Measurements from ENCODE around the gene LYG2.
"Not testable (repeated sequence)": the region's sequence is repeated elsewhere in the genome, so short reads cannot be mapped to it uniquely, and the experiment has no call there.

Gene LYG2, protein sequence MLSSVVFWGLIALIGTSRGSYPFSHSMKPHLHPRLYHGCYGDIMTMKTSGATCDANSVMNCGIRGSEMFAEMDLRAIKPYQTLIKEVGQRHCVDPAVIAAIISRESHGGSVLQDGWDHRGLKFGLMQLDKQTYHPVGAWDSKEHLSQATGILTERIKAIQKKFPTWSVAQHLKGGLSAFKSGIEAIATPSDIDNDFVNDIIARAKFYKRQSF

DNA sequence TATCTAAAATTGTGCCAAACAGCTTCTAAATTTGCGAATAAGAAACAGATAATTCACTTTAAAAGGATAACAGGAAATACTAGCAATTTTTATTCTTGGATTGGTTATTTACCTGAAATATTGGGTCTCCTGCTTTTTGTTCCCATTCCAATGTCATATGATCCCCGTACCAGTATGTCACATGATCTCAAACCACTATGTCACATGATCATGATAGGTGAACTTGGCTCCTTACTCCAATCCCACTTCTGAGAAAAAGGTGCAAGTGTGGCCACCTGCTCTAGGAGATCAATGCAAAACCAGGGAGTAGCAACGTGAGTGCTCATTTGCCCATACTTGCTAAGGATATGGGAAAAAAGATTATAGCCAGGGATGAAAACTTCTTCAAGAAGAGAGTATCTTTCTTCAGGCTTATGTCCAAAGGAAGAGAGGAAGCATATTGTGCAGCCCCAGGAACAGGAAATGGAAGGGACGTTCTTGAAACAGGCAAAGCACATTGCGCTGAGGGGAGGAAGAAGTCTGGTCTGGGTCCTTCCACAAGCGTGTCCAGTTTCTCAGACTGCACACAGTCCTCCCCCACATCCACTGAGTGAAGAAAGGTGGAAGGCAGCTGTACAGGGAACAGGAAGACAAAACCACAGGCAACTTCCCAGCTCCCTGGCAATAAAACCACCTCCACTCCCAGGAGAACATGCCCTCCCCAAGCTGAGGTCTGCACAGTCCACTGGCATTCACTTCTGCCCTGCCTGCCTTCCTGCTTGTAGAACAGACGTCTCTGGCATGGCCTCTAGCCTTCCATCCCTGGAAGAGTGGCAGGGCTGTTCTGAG, at the start of gene LYG2:
LYG2 (minus strand) TSS at position 176 of the 828 bp plus-strand sequence. CDS start 1,406 bp downstream, outside the sequence.
- TF ChIP-seq SUZ12 (IDR thresholded peaks at IDR 0.05; ENCODE audit: extremely low read depth, insufficient read depth, insufficient read length): no peak
- TF ChIP-seq ZNF274 (IDR thresholded peaks at IDR 0.05; ENCODE audit: low read depth, low read length): no peak
- H3K27me3 ChIP-seq (ENCODE audit: insufficient read depth, insufficient read length): no peaks in the 10 kb centered on the region
- DNase-seq (ENCODE audit: low read depth, low spot score): no peak

DNA sequence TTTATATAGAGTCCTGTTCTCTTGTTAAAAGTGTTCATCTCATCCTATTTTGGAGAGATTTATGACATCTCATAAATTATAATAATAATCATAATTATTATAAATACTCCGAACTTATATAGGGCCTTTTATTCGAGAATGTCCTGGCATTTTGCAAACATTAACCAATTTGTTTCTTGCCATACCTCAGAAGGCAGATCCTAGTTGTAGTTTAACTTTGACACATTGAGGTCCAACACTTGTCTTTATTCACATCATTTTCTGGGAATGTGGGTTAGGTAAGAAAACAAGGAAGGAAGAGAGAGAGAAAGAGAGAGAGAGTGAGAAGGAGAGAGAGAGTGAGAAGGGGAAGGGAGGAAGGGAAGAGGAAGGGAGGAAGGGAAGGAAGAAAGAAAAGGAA, 45.6 kb upstream of the LYG2 start, which contains the start of gene LYG1:
LYG1 (minus strand) TSS at position 101 of the 400 bp plus-strand sequence. CDS start 5,527 bp downstream, outside the sequence.
- H3K27me3 ChIP-seq (ENCODE audit: insufficient read depth, insufficient read length); DNase-seq (ENCODE audit: low read depth, low spot score); H3K4me1 ChIP-seq (ENCODE audit: insufficient read depth, insufficient read length); H3K9ac ChIP-seq (ENCODE audit: insufficient read length, low read depth); H3K4me3 ChIP-seq (ENCODE audit: insufficient read length, low read depth); H3K9me3 ChIP-seq (ENCODE audit: insufficient read depth, low read length): not testable (repeated sequence)
- H3K36me3 ChIP-seq (ENCODE audit: insufficient read depth, insufficient read length, low read length): peaks cover 19% of the 10 kb centered on the region

More for the DNA sequence above, at the start of gene LYG2:
- H3K36me3 ChIP-seq (ENCODE audit: insufficient read depth, insufficient read length, low read length): no peaks in the 10 kb centered on the region
- H3K9me3 ChIP-seq (ENCODE audit: insufficient read depth, low read length): no peaks in the 10 kb centered on the region; the same call in 1 of the 2 replicates
- H3K9ac ChIP-seq (ENCODE audit: insufficient read length, low read depth): no peak within 1 kb of the TSS
- no peak within 1 kb of the TSS for H3K4me3 ChIP-seq (ENCODE audit: insufficient read length, low read depth)
- H3K4me1 ChIP-seq (ENCODE audit: insufficient read depth, insufficient read length): no peaks in the 10 kb centered on the region

DNA sequence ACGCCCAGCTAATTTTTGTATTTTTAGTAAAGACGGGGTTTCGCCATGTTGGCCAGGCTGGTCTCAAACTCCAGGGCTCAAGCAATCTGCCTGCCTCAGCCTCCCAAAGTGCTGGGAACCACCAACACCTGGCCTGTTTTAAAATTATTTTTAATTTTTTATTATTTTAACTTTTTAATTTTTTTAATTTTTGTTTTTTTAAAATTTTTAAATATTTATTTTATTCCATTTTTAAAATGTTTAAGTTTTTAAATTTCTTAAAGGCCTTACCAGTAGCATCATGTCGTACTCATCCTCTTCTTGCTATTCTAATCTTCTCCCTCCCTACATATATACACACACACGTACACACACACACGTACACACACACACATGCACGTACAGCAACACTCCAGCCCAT, 44.1 kb upstream of the LYG2 start:
- TF ChIP-seq ZNF274 (IDR thresholded peaks at IDR 0.05; ENCODE audit: low read depth, low read length) (no peak), YY1 (IDR thresholded peaks at IDR 0.05; ENCODE audit: insufficient read depth, insufficient read length) (no peak), SUZ12 (IDR thresholded peaks at IDR 0.05; ENCODE audit: extremely low read depth, insufficient read depth, insufficient read length) (no peak)
- Histone ChIP-seq H3K4me3 (ENCODE audit: insufficient read length, low read depth) (no peak overlapping the region), H3K9me3 (ENCODE audit: insufficient read depth, low read length) (peaks cover 4% of the 10 kb centered on the region; the same call in 1 of the 2 replicates), H3K36me3 (ENCODE audit: insufficient read depth, insufficient read length, low read length) (peaks cover 18% of the 10 kb centered on the region), H3K4me1 (ENCODE audit: insufficient read depth, insufficient read length) (no peaks in the 10 kb centered on the region), H3K9ac (ENCODE audit: insufficient read length, low read depth) (no peak overlapping the region), H3K27me3 (ENCODE audit: insufficient read depth, insufficient read length) (no peaks in the 10 kb centered on the region)
- no peak for DNase-seq (ENCODE audit: low read depth, low spot score)

DNA sequence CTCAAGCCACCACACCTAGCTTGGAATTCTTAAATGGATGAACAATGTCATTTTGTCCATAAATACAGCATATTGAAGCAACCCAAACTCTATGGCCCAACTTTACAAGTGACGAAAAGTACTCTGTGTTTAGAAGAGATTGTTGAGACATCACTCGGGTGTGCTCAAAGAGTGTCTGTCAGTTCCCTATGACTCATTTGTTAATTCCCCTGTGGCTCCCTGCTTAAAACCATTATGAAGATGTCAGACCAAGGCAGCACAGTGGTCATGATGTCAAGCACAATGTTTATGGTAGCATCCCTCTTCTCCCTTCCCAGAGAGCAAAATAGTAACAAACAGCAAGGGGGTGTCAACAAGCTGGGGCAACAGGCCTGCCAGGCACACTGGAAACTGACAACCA, 42.5 kb upstream of the LYG2 start:
- peaks cover 9% of the 10 kb centered on the region for H3K36me3 ChIP-seq (ENCODE audit: insufficient read depth, insufficient read length, low read length)
- H3K4me3 ChIP-seq (ENCODE audit: insufficient read length, low read depth): no peak overlapping the region
- TF ChIP-seq YY1 (IDR thresholded peaks at IDR 0.05; ENCODE audit: insufficient read depth, insufficient read length) (no peak), ZNF274 (IDR thresholded peaks at IDR 0.05; ENCODE audit: low read depth, low read length) (no peak), SUZ12 (IDR thresholded peaks at IDR 0.05; ENCODE audit: extremely low read depth, insufficient read depth, insufficient read length) (no peak)
- DNase-seq (ENCODE audit: low read depth, low spot score): no peak
- peaks cover 4% of the 10 kb centered on the region; the same call in 1 of the 2 replicates for H3K9me3 ChIP-seq (ENCODE audit: insufficient read depth, low read length)
- no peak overlapping the region for H3K9ac ChIP-seq (ENCODE audit: insufficient read length, low read depth)
- H3K4me1 ChIP-seq (ENCODE audit: insufficient read depth, insufficient read length): no peaks in the 10 kb centered on the region
- H3K27me3 ChIP-seq (ENCODE audit: insufficient read depth, insufficient read length): no peaks in the 10 kb centered on the region

DNA sequence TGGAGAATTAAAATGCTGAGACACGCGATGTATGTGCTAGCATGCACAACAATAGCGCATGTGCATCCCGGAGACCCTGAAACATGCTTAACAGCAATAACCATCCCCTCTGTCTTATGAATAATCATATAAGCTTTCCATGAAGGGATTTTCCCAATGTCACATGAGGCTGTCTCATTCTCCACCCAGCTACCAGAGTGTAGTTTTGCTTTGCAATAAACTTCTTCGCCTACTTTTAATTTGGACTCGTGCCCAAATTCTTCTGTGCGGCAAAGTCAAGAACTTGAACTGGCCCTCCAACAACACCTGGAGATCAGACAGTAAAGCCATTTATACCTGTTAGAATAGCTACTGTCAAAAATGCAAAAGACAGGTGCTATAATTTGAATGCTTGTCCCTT, 30.1 kb upstream of the LYG2 start:
- no peak for DNase-seq (ENCODE audit: low read depth, low spot score)
- no peak for TF ChIP-seq YY1 (IDR thresholded peaks at IDR 0.05; ENCODE audit: insufficient read depth, insufficient read length)

DNA sequence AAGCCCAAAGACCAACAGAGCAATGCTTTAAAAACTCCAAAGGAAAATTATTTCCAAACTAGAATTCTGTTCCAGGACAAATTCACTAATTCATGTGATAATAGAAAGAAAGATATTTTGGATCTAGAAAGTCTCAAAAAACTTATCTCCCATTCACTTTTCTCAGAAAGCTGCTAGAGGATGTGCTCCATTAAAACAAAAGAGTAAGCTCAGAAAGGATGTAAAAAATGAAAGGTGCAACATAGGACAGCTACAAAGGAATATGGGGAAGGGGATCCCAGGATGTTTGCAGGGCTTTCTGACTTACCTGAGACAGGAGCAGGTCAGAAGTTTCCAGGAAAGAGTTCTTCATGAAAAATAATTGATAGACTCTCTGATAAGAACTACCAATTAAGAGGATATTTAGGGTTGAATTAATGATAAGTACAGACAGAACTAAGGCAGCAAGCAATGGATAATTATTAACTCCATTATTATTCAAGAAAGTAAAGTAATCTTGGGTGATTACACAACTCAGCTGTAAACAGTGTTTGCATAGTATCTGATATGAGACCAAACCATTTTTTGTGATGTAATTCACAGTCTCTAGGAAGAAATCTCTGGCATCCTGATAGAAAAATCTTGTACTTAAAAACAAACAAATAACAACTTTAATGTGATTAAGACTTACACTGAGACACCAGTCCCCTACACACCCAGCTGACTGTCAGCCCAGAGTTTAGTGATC, 24.7 kb upstream of the LYG2 start:
- TF ChIP-seq ZNF274 (IDR thresholded peaks at IDR 0.05; ENCODE audit: low read depth, low read length): no peak
- TF ChIP-seq YY1 (IDR thresholded peaks at IDR 0.05; ENCODE audit: insufficient read depth, insufficient read length): no peak
- TF ChIP-seq SUZ12 (IDR thresholded peaks at IDR 0.05; ENCODE audit: extremely low read depth, insufficient read depth, insufficient read length): no peak
- Histone ChIP-seq H3K9me3 (ENCODE audit: insufficient read depth, low read length) (no peaks in the 10 kb centered on the region), H3K9ac (ENCODE audit: insufficient read length, low read depth) (no peak overlapping the region), H3K27me3 (ENCODE audit: insufficient read depth, insufficient read length) (no peaks in the 10 kb centered on the region), H3K36me3 (ENCODE audit: insufficient read depth, insufficient read length, low read length) (peaks cover 5% of the 10 kb centered on the region), H3K4me3 (ENCODE audit: insufficient read length, low read depth) (no peak overlapping the region), H3K4me1 (ENCODE audit: insufficient read depth, insufficient read length) (no peaks in the 10 kb centered on the region)
- DNase-seq (ENCODE audit: low read depth, low spot score): no peak

More for the DNA sequence above, 30.1 kb upstream of the LYG2 start:
- Histone ChIP-seq H3K9ac (ENCODE audit: insufficient read length, low read depth) (no peak overlapping the region), H3K4me3 (ENCODE audit: insufficient read length, low read depth) (no peak overlapping the region), H3K36me3 (ENCODE audit: insufficient read depth, insufficient read length, low read length) (peaks cover 7% of the 10 kb centered on the region), H3K9me3 (ENCODE audit: insufficient read depth, low read length) (no peaks in the 10 kb centered on the region), H3K4me1 (ENCODE audit: insufficient read depth, insufficient read length) (no peaks in the 10 kb centered on the region), H3K27me3 (ENCODE audit: insufficient read depth, insufficient read length) (no peaks in the 10 kb centered on the region)

DNA sequence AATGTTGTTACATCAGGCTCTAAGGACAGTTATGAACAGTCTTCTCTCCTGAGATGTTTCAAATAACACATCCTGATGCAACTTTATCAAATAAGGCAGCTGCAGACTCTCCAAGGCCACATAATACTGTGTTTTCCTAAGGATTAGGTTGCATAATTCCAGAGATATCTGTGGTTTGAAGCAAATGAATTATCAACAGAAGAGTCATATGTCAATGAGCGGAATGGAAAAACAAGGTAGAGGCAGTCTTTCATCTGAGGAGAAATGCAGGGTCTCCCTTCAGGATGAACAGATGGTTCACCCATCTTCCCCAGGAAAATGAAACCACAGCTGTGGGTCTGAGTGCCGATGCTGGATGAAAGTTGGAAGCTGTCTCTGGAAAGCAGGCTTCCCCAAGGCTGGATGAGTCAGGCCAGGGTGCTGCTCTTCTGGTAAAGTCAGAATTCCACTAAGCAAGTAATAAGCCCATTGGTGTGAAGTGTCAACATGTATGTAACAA, 23.4 kb upstream of the LYG2 start:
- Histone ChIP-seq H3K4me1 (ENCODE audit: insufficient read depth, insufficient read length) (no peaks in the 10 kb centered on the region), H3K9ac (ENCODE audit: insufficient read length, low read depth) (no peak overlapping the region), H3K9me3 (ENCODE audit: insufficient read depth, low read length) (no peaks in the 10 kb centered on the region), H3K4me3 (ENCODE audit: insufficient read length, low read depth) (no peak overlapping the region), H3K27me3 (ENCODE audit: insufficient read depth, insufficient read length) (no peaks in the 10 kb centered on the region), H3K36me3 (ENCODE audit: insufficient read depth, insufficient read length, low read length) (no peaks in the 10 kb centered on the region)
- no peak for TF ChIP-seq YY1 (IDR thresholded peaks at IDR 0.05; ENCODE audit: insufficient read depth, insufficient read length)
- TF ChIP-seq ZNF274 (IDR thresholded peaks at IDR 0.05; ENCODE audit: low read depth, low read length): no peak
- TF ChIP-seq SUZ12 (IDR thresholded peaks at IDR 0.05; ENCODE audit: extremely low read depth, insufficient read depth, insufficient read length): no peak
- no peak for DNase-seq (ENCODE audit: low read depth, low spot score)

DNA sequence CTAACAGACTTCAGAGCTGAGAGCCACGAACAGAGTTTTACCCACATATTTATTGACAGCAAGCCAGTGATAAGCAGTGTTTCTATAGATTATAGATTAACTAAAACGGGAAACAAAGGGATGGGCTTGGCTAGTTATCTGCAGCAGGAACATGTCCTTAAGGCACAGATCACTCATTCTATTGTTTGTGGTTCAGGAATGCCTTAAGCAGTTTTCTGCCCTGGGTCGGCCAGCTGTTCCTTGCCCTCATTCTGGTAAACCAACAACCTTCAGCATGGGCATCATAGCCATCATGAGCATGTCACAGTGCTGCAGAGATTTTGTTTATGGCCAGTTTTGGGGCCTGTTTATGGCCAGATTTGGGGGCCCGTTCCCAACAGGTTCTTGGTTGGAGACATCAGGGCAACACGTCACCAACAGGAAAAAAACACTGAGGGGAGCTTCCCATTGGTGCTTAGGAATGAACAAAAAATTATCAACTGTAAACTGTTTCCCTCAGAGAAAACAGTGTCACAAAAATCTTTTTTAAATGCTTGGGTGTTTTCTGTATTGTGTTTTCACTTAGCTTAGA, 22.8 kb upstream of the LYG2 start:
- not testable (repeated sequence) for H3K4me1 ChIP-seq (ENCODE audit: insufficient read depth, insufficient read length); H3K9ac ChIP-seq (ENCODE audit: insufficient read length, low read depth); H3K36me3 ChIP-seq (ENCODE audit: insufficient read depth, insufficient read length, low read length); H3K27me3 ChIP-seq (ENCODE audit: insufficient read depth, insufficient read length); H3K4me3 ChIP-seq (ENCODE audit: insufficient read length, low read depth); H3K9me3 ChIP-seq (ENCODE audit: insufficient read depth, low read length); DNase-seq (ENCODE audit: low read depth, low spot score)

Measured in NT2/D1 (cell line).